SK-N-SH treated with all-trans-retinoic acid at 6 μM for 48 hours (cell line): ENCODE measurements around the gene FOXN3.

ENCODE experiments used
- CREB5 ChIP-seq: fragments of 250-450 bp; sonication (Bioruptor Pico); IDR thresholded peaks from 2 replicates; pipeline ENCODE4 v1.5.1; 2020; ENCODE audit warnings: low read depth, mild to moderate bottlenecking, moderate library complexity
- OSR1 ChIP-seq: fragments of 250-450 bp; sonication (Bioruptor Pico); IDR thresholded peaks from 2 replicates; pipeline ENCODE4 v1.8.0; 2022; ENCODE audit warnings: moderate library complexity, mild to moderate bottlenecking, inconsistent platforms
- RARB ChIP-seq: fragments of 250-450 bp; sonication (Bioruptor Pico); IDR thresholded peaks from 2 replicates; pipeline ENCODE4 v1.8.0; 2021; ENCODE audit warnings: mild to moderate bottlenecking, moderate library complexity
- TCF4 ChIP-seq: fragments of 250-450 bp; sonication (Bioruptor Pico); IDR thresholded peaks from 2 replicates; pipeline ENCODE4 v1.8.0; 2021; ENCODE audit warnings: mild to moderate bottlenecking, moderate library complexity, borderline replicate concordance
- ZNF70 ChIP-seq: fragments of 450-650 bp; formaldehyde crosslinking; IDR thresholded peaks from 2 replicates; pipeline ENCODE4 v1.5.0; 2020; ENCODE audit warnings: mild to moderate bottlenecking, moderate library complexity

GRCh38 chr14:89325959-89326358 is 91.1 kb downstream of the FOXN3 start:
- TF ChIP-seq CREB5 (CRISPR knock-in tag), result no peak
- TF ChIP-seq TCF4, result no peak
- no peak for TF ChIP-seq ZNF70 (CRISPR knock-in tag)
- TF ChIP-seq RARB (CRISPR knock-in tag), result no peak
- TF ChIP-seq OSR1 (CRISPR knock-in tag), result no peak
